Activated naive CD4-positive, alpha-beta T cell treated with anti-CD3 and anti-CD28 coated beads, Interleukin-2, amount 50 U/mL, for 24 hours (primary cell): ENCODE measurements around the gene CCDC149.

ENCODE experiments used
- H3K27ac Mint-ChIP-seq: one replicate; pipeline ENCODE4 v1.8.0; 2021; ENCODE audit warnings: mild to moderate bottlenecking, mixed read lengths
- H3K27me3 Mint-ChIP-seq: one replicate; pipeline ENCODE4 v1.8.0; 2021; ENCODE audit warnings: mixed read lengths
- H3K36me3 Mint-ChIP-seq: one replicate; pipeline ENCODE4 v1.8.0; 2021; ENCODE audit warnings: mixed read lengths
- H3K4me1 Mint-ChIP-seq: one replicate; pipeline ENCODE4 v1.8.0; 2021; ENCODE audit warnings: mixed read lengths
- H3K4me3 Mint-ChIP-seq: one replicate; pipeline ENCODE4 v1.8.0; 2021; ENCODE audit warnings: mild to moderate bottlenecking, mixed read lengths
- H3K9me3 Mint-ChIP-seq: one replicate; pipeline ENCODE4 v1.8.0; 2021; ENCODE audit warnings: mixed read lengths

CCDC149 gene

DNA sequence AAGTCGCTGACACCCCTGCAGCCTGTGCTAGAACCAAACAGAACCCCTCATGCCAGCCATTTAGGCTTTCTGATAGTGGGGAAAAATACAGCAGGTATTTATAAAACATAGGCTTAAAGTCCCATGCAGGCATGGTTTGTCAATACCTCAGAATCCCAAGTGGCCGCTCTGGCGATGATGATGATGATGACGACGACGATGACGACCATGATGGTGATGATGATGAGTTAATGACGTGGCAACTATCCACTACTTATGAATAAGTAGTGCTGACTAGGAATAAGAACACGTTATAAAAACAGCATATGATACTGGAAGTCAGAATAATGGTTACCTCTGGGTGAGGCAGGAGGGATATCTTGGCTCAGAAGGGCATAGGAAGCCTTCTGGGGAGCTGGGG lies 18.0 kb downstream of the CCDC149 start:
- Mint-ChIP-seq H3K27me3 (no peaks in the 10 kb centered on the region), H3K9me3 (no peaks in the 10 kb centered on the region), H3K4me1 (no peaks in the 10 kb centered on the region), H3K4me3 (no peak overlapping the region), H3K27ac (no peak overlapping the region), H3K36me3 (no peaks in the 10 kb centered on the region)

DNA sequence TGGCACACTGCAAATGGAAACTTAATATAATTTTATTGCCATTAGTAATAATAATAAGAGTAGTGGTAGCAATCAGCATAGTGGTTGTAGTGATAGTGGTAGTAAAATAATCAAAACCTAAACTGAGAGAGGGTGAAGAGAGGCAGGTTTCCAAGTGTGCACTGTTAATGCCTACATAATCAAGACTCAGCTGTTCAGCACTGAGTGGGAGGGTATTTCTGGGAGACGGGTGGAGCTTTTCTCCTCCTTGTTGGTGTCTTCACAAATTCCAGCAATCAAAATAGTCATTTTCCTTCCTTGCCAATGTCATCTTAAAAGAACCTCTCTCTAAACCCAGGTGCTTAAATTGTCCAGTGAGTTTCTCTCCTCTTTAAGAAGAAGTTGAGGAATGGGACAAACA lies 18.6 kb downstream of the CCDC149 start:
- no peak overlapping the region for H3K4me3 Mint-ChIP-seq
- H3K36me3 Mint-ChIP-seq = no peaks in the 10 kb centered on the region
- no peak overlapping the region for H3K27ac Mint-ChIP-seq
- H3K27me3 Mint-ChIP-seq = no peaks in the 10 kb centered on the region
- H3K4me1 Mint-ChIP-seq = no peaks in the 10 kb centered on the region
- H3K9me3 Mint-ChIP-seq = no peaks in the 10 kb centered on the region

DNA sequence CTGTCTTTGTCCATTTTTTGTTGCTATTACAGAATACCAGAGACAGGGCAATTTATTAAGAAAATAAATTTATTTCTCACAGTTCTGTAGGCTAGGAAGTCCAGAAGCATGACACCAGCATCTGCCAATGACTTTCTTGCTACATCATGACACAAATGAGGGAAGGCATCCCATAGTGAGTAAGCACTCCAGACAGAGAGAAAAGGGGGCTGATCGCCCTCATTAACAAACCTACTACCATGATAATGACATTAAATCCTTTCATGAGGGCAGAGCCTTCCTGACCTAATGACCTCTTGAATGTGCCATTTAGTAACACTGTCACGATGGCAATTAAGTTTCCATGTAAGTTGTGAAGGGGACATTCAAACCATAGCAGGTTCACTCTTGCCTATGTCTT lies 20.1 kb downstream of the CCDC149 start:
- H3K9me3 Mint-ChIP-seq = no peaks in the 10 kb centered on the region
- H3K36me3 Mint-ChIP-seq = no peaks in the 10 kb centered on the region
- H3K4me1 Mint-ChIP-seq = no peaks in the 10 kb centered on the region
- no peak overlapping the region for H3K27ac Mint-ChIP-seq
- no peak overlapping the region for H3K4me3 Mint-ChIP-seq
- H3K27me3 Mint-ChIP-seq = no peaks in the 10 kb centered on the region

DNA sequence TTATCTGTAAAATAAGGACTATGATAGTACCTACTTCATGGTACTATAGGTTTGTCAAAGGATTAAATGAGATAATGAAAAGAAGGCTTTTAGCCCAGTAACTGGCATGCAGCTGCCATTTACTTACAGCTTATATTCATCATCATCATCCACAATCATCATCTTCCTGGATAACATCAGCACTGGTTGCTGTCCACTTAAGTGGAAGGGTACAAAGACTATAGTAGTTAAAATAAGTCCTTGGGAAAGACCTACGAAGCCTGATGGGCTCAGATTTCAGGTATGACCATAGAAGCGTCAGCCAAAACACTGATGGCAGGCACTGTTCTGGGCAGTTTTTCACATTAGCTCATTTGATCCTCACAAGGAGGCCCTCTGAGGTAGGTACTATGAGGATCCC lies 20.6 kb downstream of the CCDC149 start:
- H3K9me3 Mint-ChIP-seq = no peaks in the 10 kb centered on the region
- H3K27ac Mint-ChIP-seq = no peak overlapping the region
- H3K4me1 Mint-ChIP-seq = no peaks in the 10 kb centered on the region
- H3K4me3 Mint-ChIP-seq = no peak overlapping the region
- H3K27me3 Mint-ChIP-seq = no peaks in the 10 kb centered on the region
- no peaks in the 10 kb centered on the region for H3K36me3 Mint-ChIP-seq

DNA sequence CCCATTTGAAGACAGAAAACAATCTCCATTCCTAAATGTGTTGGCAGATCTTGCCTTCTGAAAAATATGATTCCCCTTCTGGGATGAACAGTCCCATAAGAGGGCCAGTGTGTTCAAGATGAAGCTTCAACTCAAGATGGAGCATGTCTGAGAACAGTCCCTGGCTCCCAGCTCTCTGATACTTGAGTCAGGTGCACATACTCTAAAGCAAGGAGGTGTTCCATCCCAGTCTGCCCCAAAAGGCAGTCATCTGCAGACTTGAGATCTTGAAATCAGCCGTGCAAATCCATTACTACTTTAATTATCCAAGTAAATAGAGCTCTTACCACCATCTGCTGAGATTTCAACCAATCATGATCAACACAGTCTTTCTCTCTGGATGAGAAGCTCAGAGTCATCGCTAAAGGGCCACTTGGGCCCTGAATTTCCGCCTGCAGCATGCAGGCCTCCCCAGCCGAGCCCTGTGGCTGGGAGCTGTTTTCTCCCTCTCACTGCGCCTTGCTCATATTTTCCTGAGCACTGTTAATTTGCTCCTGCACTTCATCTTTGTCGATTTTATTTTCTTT lies 22.2 kb downstream of the CCDC149 start:
- H3K36me3 Mint-ChIP-seq = no peaks in the 10 kb centered on the region
- no peak overlapping the region for H3K4me3 Mint-ChIP-seq
- no peak overlapping the region for H3K27ac Mint-ChIP-seq
- no peaks in the 10 kb centered on the region for H3K27me3 Mint-ChIP-seq
- H3K9me3 Mint-ChIP-seq = no peaks in the 10 kb centered on the region
- H3K4me1 Mint-ChIP-seq = no peaks in the 10 kb centered on the region

DNA sequence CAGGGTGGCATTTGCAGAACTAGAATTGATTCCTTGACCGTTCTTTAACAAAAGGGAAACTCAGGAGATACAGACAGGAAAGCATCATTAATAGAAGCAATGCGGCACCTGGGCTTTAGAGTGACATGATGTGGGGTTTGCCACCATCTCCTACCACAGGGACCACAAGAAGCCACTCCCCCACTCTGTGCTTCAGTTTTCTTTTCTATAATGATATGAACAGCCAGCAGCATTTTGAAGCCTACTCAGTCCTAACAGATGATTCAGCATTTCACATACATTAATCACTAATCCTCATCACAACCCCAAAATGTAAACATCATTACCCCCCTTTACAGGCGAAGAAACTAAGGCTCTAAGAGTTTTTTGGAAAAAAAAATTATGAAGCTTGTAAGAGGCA lies 22.9 kb downstream of the CCDC149 start:
- no peaks in the 10 kb centered on the region for H3K9me3 Mint-ChIP-seq
- no peak overlapping the region for H3K27ac Mint-ChIP-seq
- no peaks in the 10 kb centered on the region for H3K4me1 Mint-ChIP-seq
- peaks cover 1% of the 10 kb centered on the region for H3K27me3 Mint-ChIP-seq
- H3K4me3 Mint-ChIP-seq = no peak overlapping the region
- H3K36me3 Mint-ChIP-seq = no peaks in the 10 kb centered on the region

DNA sequence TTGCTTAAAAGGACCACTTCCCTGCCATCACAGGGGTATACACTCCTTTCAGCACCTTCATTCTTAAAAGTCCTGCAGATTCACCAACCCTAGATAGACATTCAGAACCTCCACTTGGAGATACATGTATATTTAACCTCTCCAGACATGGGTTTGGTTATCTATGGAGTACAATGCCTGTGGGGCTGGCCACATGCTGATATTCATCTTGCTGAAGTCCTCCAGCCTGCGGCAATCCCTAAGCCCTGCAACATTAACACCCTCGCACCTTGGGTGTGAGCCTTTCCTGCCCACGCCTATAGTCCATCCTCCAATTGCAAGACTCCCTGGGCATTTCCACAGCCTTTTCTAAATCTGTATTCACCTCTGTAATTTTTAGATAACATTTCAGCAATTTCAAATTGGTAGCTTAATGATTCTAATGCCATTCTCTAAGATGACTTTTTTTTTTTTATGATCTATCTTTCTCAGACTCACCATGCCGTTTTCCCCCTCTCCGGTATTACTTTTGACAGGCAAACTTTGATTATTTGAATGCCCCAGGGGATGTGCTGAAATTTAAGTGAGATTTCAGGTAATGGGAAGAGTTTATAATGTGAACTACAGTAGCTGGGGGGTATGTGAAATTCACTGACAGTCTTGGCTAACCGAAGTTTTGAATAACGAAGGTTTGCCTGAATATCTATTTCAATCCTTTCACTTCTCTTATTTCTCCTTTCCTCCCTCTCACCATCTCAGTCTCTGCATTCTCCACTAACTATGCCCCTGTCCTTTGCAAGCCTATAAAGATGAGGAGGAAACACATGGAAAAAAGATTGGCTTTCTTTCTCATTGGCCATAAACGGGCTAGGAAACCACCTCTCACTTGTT lies 24.1 kb downstream of the CCDC149 start:
- H3K27me3 Mint-ChIP-seq = peaks cover 3% of the 10 kb centered on the region
- H3K36me3 Mint-ChIP-seq = no peaks in the 10 kb centered on the region
- no peak overlapping the region for H3K4me3 Mint-ChIP-seq
- no peak overlapping the region for H3K27ac Mint-ChIP-seq
- H3K9me3 Mint-ChIP-seq = no peaks in the 10 kb centered on the region
- H3K4me1 Mint-ChIP-seq = no peaks in the 10 kb centered on the region

DNA sequence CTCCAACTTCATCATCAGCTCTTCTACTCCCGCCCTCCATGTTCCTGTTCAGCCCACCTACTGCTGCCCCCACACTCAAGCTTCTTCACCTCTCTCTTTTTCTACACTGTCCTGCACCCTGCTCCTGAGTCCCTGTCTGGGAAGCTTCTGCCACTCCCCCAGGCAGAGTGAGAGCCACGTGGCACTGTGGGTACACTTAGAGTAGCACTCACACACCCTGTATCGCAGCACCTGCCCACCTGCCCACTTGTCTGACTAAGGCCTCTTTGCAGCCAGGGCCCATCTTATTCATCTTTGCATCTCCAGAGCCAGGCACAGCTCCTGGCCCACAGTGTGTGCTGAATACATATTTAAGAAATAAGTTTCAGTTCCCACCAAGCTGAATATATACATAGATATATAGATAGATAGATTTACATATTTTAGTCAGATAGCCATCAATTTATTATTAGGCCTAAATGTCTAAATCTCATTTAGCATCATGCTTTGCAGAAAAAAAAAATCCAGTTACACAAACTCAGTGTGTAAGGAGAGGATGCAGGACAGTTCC lies 24.9 kb downstream of the CCDC149 start:
- no peaks in the 10 kb centered on the region for H3K4me1 Mint-ChIP-seq
- H3K27ac Mint-ChIP-seq = no peak overlapping the region
- H3K36me3 Mint-ChIP-seq = no peaks in the 10 kb centered on the region
- no peaks in the 10 kb centered on the region for H3K9me3 Mint-ChIP-seq
- peaks cover 3% of the 10 kb centered on the region for H3K27me3 Mint-ChIP-seq
- no peak overlapping the region for H3K4me3 Mint-ChIP-seq

DNA sequence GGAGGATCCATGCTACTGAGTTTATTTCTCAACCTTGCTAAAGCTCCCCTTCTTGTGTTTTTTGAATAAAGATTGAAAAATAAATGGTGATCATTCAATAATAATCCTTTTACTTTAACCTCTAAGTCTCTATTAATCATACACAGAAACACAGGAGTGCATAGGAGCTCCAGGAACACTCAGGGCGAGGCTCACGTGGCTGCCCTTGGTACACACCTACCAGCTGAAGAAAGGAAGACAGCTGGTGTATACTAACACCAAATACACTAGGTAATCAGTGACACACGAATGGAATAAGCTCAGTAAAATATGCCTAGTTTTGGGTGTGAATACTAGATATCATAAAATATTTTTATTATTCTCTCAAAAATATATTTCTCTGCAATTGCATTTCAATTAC lies 26.2 kb downstream of the CCDC149 start:
- H3K27me3 Mint-ChIP-seq = peaks cover 3% of the 10 kb centered on the region
- no peaks in the 10 kb centered on the region for H3K36me3 Mint-ChIP-seq
- no peaks in the 10 kb centered on the region for H3K9me3 Mint-ChIP-seq
- no peaks in the 10 kb centered on the region for H3K4me1 Mint-ChIP-seq
- no peak overlapping the region for H3K4me3 Mint-ChIP-seq
- H3K27ac Mint-ChIP-seq = no peak overlapping the region

DNA sequence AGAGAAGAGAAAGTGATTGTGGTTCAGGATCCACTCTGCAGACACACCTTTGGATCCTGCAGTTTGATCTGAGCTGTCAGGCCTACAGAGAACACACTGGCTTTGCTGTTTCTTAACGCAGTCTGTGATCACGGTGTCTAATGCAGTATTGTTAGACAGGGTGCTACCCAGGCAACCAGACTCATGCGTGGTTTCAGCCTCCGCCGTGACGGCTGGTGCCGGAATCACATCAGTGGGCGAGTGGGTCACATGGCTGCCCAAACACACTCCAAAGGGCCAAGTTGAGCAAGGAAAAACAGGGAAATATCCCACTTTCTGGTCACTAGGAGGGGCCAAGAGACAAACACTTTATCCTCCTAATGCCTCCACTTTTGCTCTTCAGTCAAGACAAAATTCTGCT lies 27.5 kb downstream of the CCDC149 start:
- H3K9me3 Mint-ChIP-seq = no peaks in the 10 kb centered on the region
- H3K27me3 Mint-ChIP-seq = peaks cover 3% of the 10 kb centered on the region
- H3K36me3 Mint-ChIP-seq = no peaks in the 10 kb centered on the region
- no peak overlapping the region for H3K4me3 Mint-ChIP-seq
- H3K4me1 Mint-ChIP-seq = no peaks in the 10 kb centered on the region
- no peak overlapping the region for H3K27ac Mint-ChIP-seq

DNA sequence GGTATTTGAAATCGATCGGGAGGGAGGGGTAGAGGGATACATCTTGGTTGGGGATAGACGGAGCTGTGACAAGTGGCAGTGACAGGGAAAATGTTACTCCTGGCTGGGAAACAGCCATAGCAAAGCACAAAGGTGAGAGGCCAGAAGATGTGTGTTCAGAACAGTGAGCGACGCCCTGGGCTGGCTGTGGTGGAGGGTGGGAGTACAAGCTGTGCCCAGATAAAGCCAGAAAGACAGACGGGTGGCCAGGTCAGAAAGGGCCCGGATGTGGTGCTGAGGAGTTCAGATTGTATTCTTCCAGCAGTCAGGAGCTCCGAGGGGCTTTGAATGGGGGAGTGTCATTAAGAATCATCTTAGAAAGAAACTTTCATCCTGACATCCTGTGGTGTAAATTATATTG lies 27.9 kb downstream of the CCDC149 start:
- Mint-ChIP-seq H3K4me1 (no peaks in the 10 kb centered on the region), H3K9me3 (no peaks in the 10 kb centered on the region)

DNA sequence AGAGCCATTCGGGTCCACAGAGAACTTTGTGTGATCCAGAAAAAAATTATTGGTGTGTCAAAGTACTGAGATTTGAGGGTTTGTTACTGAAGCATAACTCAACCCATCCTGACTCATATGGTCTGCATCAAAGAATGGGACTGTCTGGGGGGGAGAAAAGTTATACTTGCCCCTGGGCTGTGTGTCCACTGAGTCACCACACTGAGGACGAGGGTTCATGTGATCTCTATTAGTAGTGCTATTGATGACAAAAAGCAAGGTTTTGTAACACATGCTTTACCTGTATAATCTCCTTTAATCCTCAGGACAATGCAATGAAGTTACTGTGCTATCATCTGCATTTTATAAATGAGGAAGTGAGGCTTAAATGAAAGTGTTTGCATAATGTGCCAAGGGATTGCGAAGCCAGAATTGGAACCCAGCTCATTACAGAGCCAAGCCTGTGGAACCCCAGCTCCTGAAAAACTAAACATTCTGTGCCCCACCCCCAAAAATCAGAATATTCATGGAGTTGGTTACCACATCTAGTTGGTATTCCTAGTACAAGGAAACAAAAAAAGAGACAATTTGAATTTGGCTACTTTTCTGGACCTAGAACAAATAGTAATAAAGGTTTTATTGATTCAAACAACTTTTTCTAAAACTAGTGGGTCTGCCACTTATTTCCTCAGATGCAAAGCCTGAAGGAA lies 31.2 kb downstream of the CCDC149 start:
- Mint-ChIP-seq H3K4me1 (no peaks in the 10 kb centered on the region), H3K27ac (no peak overlapping the region), H3K36me3 (no peaks in the 10 kb centered on the region), H3K4me3 (no peak overlapping the region), H3K27me3 (peaks cover 8% of the 10 kb centered on the region), H3K9me3 (no peaks in the 10 kb centered on the region)

More for the DNA sequence above, 27.9 kb downstream of the CCDC149 start:
- Mint-ChIP-seq H3K27ac (no peak overlapping the region), H3K27me3 (peaks cover 3% of the 10 kb centered on the region), H3K36me3 (no peaks in the 10 kb centered on the region), H3K4me3 (no peak overlapping the region)

DNA sequence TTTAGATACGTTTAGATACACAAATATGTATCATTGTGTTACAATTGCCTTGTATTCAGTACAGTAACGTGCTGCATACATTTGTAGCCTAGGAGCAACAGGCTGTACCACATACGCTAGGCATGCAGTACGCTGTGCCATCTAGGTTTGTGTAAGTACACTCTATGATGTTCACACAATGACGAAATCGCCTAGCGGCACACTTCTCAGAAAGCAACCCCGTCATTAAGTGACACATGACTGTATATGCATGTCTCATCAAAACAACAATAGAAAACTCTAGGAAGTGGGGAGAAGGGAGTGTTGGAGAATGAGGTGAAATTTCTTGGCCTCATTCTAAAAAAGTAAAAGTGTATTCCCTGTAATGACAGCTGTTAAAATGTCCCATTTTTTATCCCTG lies 32.7 kb downstream of the CCDC149 start:
- Mint-ChIP-seq H3K4me3 (no peak overlapping the region), H3K4me1 (no peaks in the 10 kb centered on the region), H3K27me3 (peaks cover 6% of the 10 kb centered on the region), H3K36me3 (no peaks in the 10 kb centered on the region), H3K9me3 (no peaks in the 10 kb centered on the region), H3K27ac (no peak overlapping the region)

DNA sequence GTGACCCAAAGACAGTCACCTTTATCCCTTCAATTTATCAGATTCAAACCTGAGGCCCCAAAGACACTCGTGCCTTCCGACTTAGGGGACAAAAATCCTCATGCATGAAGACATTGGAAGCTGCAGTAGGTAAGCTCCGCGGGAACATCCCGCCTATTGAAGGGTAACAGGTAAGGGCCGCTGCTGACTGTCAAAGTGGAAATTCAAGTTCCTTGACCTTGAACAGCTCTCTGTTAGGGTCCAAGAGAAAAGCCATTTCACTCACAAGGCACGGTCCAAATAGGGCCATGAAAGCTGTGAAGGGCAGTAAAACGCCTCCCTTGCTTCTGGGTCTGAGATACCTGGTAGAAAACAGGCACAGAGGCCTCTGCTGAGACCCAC lies 34.2 kb downstream of the CCDC149 start:
- Mint-ChIP-seq H3K27me3 (peaks cover 4% of the 10 kb centered on the region), H3K4me1 (no peaks in the 10 kb centered on the region), H3K4me3 (no peak overlapping the region), H3K9me3 (no peaks in the 10 kb centered on the region), H3K36me3 (no peaks in the 10 kb centered on the region), H3K27ac (no peak overlapping the region)

DNA sequence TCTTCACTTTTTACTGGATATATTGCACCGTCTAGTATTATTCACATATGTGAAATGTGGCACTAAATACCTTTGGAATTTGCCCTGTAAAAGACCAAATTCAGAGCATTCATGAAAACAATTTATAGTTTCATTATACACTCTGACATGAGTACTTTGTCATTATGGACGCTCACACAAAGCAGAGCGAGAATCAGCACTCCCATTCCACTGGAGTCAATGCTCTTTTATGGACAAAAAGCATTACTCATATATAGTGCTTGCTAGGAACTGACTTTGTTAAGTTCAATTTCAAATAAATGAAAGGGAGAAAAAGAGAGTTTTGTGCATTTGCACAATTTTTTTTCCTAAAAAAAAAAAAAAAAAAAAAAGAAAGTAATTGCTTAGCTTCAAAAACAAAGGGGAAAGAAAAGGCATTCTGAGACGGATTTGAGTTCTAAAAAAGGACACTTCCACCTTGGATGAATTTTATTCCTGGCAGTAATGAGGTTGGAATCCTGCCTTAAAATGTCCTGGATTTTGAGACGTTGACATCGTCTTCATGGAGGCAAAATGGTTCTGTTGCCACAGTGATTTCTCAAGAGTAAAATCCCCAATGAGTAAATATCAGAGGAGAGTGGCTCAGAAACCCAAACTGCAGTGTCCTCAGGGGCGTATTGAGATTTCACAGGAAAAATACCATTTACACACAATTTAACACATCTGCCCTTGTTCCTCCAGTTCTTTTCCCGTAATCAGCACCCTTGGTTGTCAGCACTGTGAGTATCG lies 34.8 kb downstream of the CCDC149 start:
- H3K36me3 Mint-ChIP-seq = no peaks in the 10 kb centered on the region
- H3K27me3 Mint-ChIP-seq = peaks cover 4% of the 10 kb centered on the region
- H3K27ac Mint-ChIP-seq = no peak overlapping the region
- H3K4me3 Mint-ChIP-seq = no peak overlapping the region
- no peaks in the 10 kb centered on the region for H3K4me1 Mint-ChIP-seq
- no peaks in the 10 kb centered on the region for H3K9me3 Mint-ChIP-seq
